ENCODE results near the gene MAP1B. TPM values are rescaled to one million over a fixed set of nuclear protein-coding genes. Genes with fewer than 3 reads are reported as not detected.
A peak's percentile ranks its signal among the peaks of the same experiment; 100 is the strongest.

MAP1B gene
- total RNA-seq, 1 donor from 2014 or later: 84.4 TPM

DNA sequence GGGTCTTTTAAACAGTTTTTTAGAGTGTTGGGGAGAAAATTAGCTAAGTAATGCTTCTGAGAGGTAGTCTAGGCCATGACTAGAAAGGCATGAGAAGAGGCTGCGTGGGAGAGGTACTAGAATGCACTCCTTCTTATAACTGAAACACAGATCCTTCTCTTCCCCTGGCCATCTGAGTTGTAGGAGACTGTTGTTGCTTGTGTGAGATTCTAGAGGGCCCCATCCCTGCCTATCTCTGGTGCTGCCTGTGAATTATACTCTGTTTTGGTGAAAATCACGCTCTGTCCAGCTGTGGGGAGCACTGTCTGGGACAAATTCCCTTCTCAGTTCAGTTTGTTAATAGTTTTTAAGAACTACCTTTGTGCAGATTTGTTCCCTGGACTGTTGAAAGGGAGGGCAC lies 37.5 kb downstream of the MAP1B start:
- no peaks in the 10 kb centered on the region for H3K9me3 Mint-ChIP-seq
- Histone ChIP-seq H2AFZ (replicated peaks) (no peak overlapping the region), H4K20me1 (ENCODE audit: low read depth) (peaks cover 44% of the 10 kb centered on the region), H3K36me3 (no peaks in the 10 kb centered on the region), H3F3A (ENCODE audit: low read depth) (no peaks in the 10 kb centered on the region), H3K9me3 (ENCODE audit: low read depth) (no peaks in the 10 kb centered on the region), H3K27me3 (no peaks in the 10 kb centered on the region), H3K4me1 (peaks cover 30% of the 10 kb centered on the region), H3K79me2 (ENCODE audit: low read depth) (peaks cover 93% of the 10 kb centered on the region), H3K9ac (no peak overlapping the region), H3K4me3 (no peak overlapping the region), H3K4me2 (no peak overlapping the region), H3K27ac (peak overlapping the region; percentile 30)
- peak overlapping the region; percentile 42 for H3K27ac Mint-ChIP-seq
- no peak for DNase-seq (ENCODE audit: low spot score)
- H3K27me3 Mint-ChIP-seq (ENCODE audit: insufficient read depth, low read depth): no peaks in the 10 kb centered on the region
- peaks cover 55% of the 10 kb centered on the region for H3K36me3 Mint-ChIP-seq
- peaks cover 74% of the 10 kb centered on the region for H3K4me1 Mint-ChIP-seq
- TF ChIP-seq EZH2 (IDR thresholded peaks at IDR 0.05) (no peak), EZH2phosphoT487 (IDR thresholded peaks at IDR 0.05) (no peak), CTCF (IDR thresholded peaks at IDR 0.05) (no peak)
- H3K4me3 Mint-ChIP-seq: no peak overlapping the region

DNA sequence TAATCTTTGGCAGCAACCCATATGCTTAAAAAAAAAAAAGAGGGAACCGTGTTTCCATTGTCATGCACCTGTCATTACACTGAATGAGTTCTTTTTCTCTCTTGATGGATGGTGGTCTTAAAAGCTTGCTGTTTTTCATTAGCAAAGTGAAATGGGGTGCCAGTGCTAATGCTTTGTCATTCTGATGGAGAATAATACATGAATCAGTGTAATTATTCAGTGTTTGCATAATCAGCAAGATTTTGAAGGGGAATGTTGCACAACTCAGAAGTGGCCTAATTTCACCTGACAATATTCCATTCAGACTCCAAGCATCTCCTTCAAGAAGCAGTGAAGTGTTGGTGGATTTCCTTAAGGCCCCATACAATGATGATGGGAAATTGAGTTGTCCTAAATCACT lies 38.1 kb downstream of the MAP1B start:
- H3K36me3 Mint-ChIP-seq: peaks cover 54% of the 10 kb centered on the region
- H3K4me2 ChIP-seq: no peak overlapping the region
- no peak for TF ChIP-seq EZH2 (IDR thresholded peaks at IDR 0.05)
- no peak for TF ChIP-seq CTCF (IDR thresholded peaks at IDR 0.05)
- TF ChIP-seq EZH2phosphoT487 (IDR thresholded peaks at IDR 0.05): no peak

GRCh38 chr5:72146056-72146455 lies 38.8 kb downstream of the MAP1B start:
- no peak overlapping the region for H3K4me3 ChIP-seq
- TF ChIP-seq EZH2phosphoT487 (IDR thresholded peaks at IDR 0.05) (no peak), EZH2 (IDR thresholded peaks at IDR 0.05) (no peak), CTCF (IDR thresholded peaks at IDR 0.05) (no peak)
- peaks cover 41% of the 10 kb centered on the region for H3K4me1 ChIP-seq
- H3K4me3 Mint-ChIP-seq: no peak overlapping the region
- H4K20me1 ChIP-seq (ENCODE audit: low read depth): peaks cover 49% of the 10 kb centered on the region
- H3K9ac ChIP-seq: no peak overlapping the region
- H3F3A ChIP-seq (ENCODE audit: low read depth): peaks cover 3% of the 10 kb centered on the region
- no peak overlapping the region for H3K4me2 ChIP-seq
- no peak overlapping the region for H3K27ac ChIP-seq
- no peaks in the 10 kb centered on the region for H3K9me3 Mint-ChIP-seq
- no peaks in the 10 kb centered on the region for H3K27me3 ChIP-seq
- H3K4me1 Mint-ChIP-seq: peaks cover 78% of the 10 kb centered on the region
- peaks cover 94% of the 10 kb centered on the region for H3K79me2 ChIP-seq (ENCODE audit: low read depth)
- H2AFZ ChIP-seq (replicated peaks): no peak overlapping the region
- no peaks in the 10 kb centered on the region for H3K27me3 Mint-ChIP-seq (ENCODE audit: insufficient read depth, low read depth)
- H3K9me3 ChIP-seq (ENCODE audit: low read depth): no peaks in the 10 kb centered on the region
- H3K36me3 ChIP-seq: no peaks in the 10 kb centered on the region
- H3K36me3 Mint-ChIP-seq: peaks cover 53% of the 10 kb centered on the region
- no peak for DNase-seq (ENCODE audit: low spot score)
- peak overlapping the region; percentile 17 for H3K27ac Mint-ChIP-seq

More for the DNA sequence above, 38.1 kb downstream of the MAP1B start:
- Histone ChIP-seq H3K27ac (peak overlapping the region; percentile 30), H3K79me2 (ENCODE audit: low read depth) (peaks cover 94% of the 10 kb centered on the region), H3K27me3 (no peaks in the 10 kb centered on the region), H3K36me3 (no peaks in the 10 kb centered on the region), H4K20me1 (ENCODE audit: low read depth) (peaks cover 43% of the 10 kb centered on the region), H3K4me3 (no peak overlapping the region), H3K9ac (no peak overlapping the region), H3K9me3 (ENCODE audit: low read depth) (no peaks in the 10 kb centered on the region), H2AFZ (replicated peaks) (no peak overlapping the region), H3F3A (ENCODE audit: low read depth) (no peaks in the 10 kb centered on the region), H3K4me1 (peaks cover 34% of the 10 kb centered on the region)
- Mint-ChIP-seq H3K4me3 (no peak overlapping the region), H3K9me3 (no peaks in the 10 kb centered on the region), H3K27me3 (ENCODE audit: insufficient read depth, low read depth) (no peaks in the 10 kb centered on the region), H3K4me1 (peaks cover 78% of the 10 kb centered on the region), H3K27ac (no peak overlapping the region)
- DNase-seq (ENCODE audit: low spot score): no peak
